Measurements from ENCODE around the gene LINGO3.

Gene LINGO3

DNA sequence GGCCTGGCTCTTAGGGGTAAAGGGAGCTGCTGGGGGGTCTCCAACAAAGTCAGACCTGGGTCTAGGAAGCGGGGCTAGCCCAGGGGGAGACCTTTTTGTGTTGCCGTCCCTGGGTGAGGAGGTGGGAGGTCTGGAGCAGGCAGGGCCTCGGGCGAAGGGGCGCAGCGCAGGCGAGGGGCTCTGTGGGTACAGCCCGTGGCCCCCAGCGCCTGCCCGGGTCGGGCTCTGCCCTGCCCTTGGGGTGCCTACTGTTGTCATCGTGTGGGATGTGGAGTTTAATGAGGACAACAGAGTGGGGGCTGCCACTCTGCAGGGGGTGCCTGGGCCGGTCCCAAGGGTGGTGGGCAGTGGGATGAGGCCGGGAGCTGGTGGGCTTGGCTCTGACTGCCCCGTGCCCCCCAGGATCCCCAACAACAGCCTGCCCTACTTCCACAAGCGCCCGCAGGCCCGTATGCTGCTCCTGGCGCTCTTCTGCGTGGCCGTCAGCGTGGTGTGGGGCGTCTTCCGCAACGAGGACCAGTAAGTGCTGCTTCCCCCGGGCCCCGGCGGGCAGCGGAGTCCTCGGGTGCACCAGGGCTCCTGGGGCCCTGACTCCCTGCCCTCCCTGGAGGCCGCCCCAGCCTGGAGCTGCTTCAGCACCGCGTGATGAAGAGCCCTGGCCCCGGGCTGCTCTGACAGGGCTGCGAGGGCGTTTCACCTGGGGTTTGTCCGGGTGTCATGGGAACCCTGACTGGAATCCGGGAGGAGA, 32.7 kb upstream of the LINGO3 start:
- CTCF ChIA-PET, result no interaction called here
- DNase-seq (ENCODE audit: extremely low spot score), result no peak
- POLR2A ChIA-PET, result no interaction called here
- TF ChIP-seq FOXA1 (IDR thresholded peaks at IDR 0.05) (no peak), SUZ12 (IDR thresholded peaks at IDR 0.05) (no peak), NFRKB (IDR thresholded peaks at IDR 0.05) (no peak), SP1 (IDR thresholded peaks at IDR 0.05) (no peak), TARDBP (IDR thresholded peaks at IDR 0.05) (no peak), CTBP1 (IDR thresholded peaks at IDR 0.05; ENCODE audit: borderline replicate concordance) (no peak), ELF4 (IDR thresholded peaks at IDR 0.05) (no peak), ARNT (IDR thresholded peaks at IDR 0.05) (no peak), HDGF (IDR thresholded peaks at IDR 0.05; ENCODE audit: borderline replicate concordance) (no peak), FOXK2 (IDR thresholded peaks at IDR 0.05) (no peak), ZNF384 (IDR thresholded peaks at IDR 0.05) (no peak), BHLHE40 (IDR thresholded peaks at IDR 0.05; ENCODE audit: borderline replicate concordance) (no peak), LEF1 (IDR thresholded peaks at IDR 0.05; ENCODE audit: borderline replicate concordance) (no peak), FOXM1 (IDR thresholded peaks at IDR 0.05; ENCODE audit: borderline replicate concordance) (no peak), L3MBTL2 (conservative IDR thresholded peaks at IDR 0.05) (no peak)
- TF ChIP-seq, protein P1, sequence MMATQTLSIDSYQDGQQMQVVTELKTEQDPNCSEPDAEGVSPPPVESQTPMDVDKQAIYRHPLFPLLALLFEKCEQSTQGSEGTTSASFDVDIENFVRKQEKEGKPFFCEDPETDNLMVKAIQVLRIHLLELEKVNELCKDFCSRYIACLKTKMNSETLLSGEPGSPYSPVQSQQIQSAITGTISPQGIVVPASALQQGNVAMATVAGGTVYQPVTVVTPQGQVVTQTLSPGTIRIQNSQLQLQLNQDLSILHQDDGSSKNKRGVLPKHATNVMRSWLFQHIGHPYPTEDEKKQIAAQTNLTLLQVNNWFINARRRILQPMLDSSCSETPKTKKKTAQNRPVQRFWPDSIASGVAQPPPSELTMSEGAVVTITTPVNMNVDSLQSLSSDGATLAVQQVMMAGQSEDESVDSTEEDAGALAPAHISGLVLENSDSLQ (IDR thresholded peaks at IDR 0.05), result no peak

DNA sequence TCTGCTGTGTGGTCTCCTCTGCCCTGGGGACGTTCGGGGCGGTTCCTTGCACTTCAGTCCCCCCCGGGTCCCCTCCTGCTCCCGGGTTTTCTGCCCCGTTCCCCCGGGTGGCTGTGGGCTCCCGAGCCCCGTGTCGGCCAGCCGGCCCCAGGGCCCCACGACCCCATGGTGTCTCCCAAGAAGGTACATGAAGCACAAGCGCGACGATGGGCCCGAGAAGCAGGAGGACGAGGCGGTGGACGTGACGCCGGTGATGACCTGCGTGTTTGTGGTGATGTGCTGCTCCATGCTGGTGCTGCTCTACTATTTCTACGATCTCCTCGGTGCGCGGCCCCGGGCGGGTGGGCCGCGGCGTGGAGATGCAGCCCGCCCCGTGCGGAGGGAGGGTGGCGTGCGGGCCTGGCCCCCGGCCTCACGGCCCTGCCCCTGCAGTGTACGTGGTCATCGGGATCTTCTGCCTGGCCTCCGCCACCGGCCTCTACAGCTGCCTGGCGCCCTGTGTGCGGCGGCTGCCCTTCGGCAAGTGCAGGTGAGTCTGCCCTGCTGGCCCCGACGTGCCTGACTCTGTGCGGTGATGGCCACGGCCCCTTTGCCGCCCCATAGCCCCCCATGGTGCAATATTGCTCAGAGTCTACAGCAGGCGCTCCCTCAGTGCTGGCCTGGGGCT, 31.8 kb upstream of the LINGO3 start:
- DNase-seq (ENCODE audit: extremely low spot score), result no peak
- ChIA-PET CTCF (interaction anchor here (0.6 kb wide), 1 partner anchor 566 kb away, joined by 3 read pairs; no protein-coding TSS in a partner anchor), POLR2A (interaction anchor here (1.2 kb wide), 1 partner anchor 12 kb away, joined by 3 read pairs; the partner anchor contains the start of gene LSM7)
- TF ChIP-seq BHLHE40 (IDR thresholded peaks at IDR 0.05; ENCODE audit: borderline replicate concordance), result no peak
- TF ChIP-seq ZNF384 (IDR thresholded peaks at IDR 0.05), result no peak
- TF ChIP-seq TARDBP (IDR thresholded peaks at IDR 0.05), result no peak
- no peak for TF ChIP-seq LEF1 (IDR thresholded peaks at IDR 0.05; ENCODE audit: borderline replicate concordance)
- TF ChIP-seq CTBP1 (IDR thresholded peaks at IDR 0.05; ENCODE audit: borderline replicate concordance), result no peak
- TF ChIP-seq L3MBTL2 (conservative IDR thresholded peaks at IDR 0.05), result no peak
- no peak for TF ChIP-seq FOXA1 (IDR thresholded peaks at IDR 0.05)
- no peak for TF ChIP-seq SP1 (IDR thresholded peaks at IDR 0.05)
- TF ChIP-seq ELF4 (IDR thresholded peaks at IDR 0.05), result no peak
- TF ChIP-seq, protein P1 (IDR thresholded peaks at IDR 0.05), result no peak
- no peak for TF ChIP-seq FOXM1 (IDR thresholded peaks at IDR 0.05; ENCODE audit: borderline replicate concordance)
- no peak for TF ChIP-seq SUZ12 (IDR thresholded peaks at IDR 0.05)
- TF ChIP-seq ARNT (IDR thresholded peaks at IDR 0.05), result no peak
- no peak for TF ChIP-seq FOXK2 (IDR thresholded peaks at IDR 0.05)

DNA sequence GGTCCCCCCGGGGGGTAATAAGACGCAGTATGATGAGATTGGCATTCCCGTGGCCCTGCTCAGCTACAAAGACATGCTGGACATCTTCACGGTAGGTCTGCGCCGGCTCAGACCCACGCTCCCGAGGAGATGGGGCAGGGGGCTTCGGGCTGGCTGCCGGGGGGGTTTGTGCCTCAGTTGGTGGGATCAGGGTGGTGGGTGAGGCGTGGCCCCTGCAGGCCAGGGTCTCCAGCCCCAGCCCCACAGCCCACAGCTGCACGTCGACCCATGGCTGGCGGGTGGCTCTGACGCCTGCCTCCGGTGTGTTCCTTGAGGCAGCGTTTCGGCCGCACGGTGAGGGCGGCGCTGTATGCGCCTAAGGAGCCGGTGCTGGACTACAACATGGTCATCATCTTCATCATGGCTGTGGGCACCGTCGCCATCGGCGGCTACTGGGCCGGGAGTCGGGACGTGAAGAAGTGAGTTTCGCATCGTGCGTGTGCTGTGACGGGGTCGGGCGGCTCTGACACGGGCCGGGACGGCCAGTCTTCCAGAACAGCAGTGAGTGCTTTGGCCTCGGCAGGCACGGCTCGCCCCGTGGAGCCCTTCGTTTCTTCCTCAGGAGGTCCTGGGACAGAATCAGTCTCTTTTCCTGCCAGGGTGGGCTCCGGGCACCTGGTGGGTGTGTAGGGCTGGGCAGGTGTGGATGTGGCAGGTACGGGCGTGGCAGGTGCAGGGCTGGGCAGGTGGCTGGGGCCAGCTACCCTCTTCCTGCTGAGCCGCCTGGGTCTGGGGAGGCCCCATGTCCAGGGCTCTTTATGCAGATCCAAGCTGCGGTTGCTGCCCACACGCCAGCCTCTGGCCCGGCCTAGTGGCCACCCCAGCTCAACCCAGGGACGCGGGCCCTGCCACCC, 31.0 kb upstream of the LINGO3 start:
- ChIA-PET POLR2A (interaction anchor here (1.2 kb wide), 1 partner anchor 11 kb away, joined by 3 read pairs; the partner anchor contains the start of gene LSM7), CTCF (interaction anchor here (0.6 kb wide), 1 partner anchor 566 kb away, joined by 3 read pairs; no protein-coding TSS in a partner anchor)
- TF ChIP-seq SP1 (IDR thresholded peaks at IDR 0.05) (no peak), L3MBTL2 (conservative IDR thresholded peaks at IDR 0.05) (no peak), ELF4 (IDR thresholded peaks at IDR 0.05) (no peak), CTBP1 (IDR thresholded peaks at IDR 0.05; ENCODE audit: borderline replicate concordance) (no peak), NFRKB (IDR thresholded peaks at IDR 0.05) (no peak), BHLHE40 (IDR thresholded peaks at IDR 0.05; ENCODE audit: borderline replicate concordance) (no peak), TARDBP (IDR thresholded peaks at IDR 0.05) (no peak), LEF1 (IDR thresholded peaks at IDR 0.05; ENCODE audit: borderline replicate concordance) (no peak), FOXK2 (IDR thresholded peaks at IDR 0.05) (no peak), HDGF (IDR thresholded peaks at IDR 0.05; ENCODE audit: borderline replicate concordance) (no peak), ZNF384 (IDR thresholded peaks at IDR 0.05) (no peak), FOXM1 (IDR thresholded peaks at IDR 0.05; ENCODE audit: borderline replicate concordance) (no peak)
- DNase-seq (ENCODE audit: extremely low spot score), result no peak

DNA sequence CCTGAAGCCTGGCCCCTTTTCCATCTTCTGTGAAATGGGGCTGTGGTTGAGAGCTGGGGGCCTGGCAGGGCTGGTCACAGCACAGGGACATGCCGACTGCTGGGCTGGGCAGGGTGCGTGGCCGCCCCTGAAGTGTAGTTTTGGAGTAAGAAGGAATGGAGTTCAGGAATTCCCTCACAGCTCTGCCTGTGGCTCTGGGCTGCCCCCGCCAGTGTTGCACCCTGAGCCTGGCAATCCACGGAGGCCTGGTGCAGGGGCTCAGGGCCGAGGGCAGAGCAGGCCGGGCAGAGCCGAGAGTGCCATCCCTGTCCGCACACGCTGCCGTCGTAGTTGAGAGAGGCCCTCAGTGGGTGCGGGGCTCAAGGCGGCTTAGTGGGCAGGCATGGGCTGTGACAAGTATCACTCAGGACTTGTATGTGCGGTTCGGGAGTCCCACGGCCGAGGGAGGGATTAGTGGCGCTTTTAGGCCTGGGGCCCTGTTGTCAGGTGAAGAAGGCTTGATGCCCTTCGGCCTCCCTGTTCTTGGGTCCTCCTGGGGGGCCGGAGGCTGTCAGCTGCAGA, 30.2 kb upstream of the LINGO3 start:
- TF ChIP-seq TARDBP (IDR thresholded peaks at IDR 0.05) (no peak), L3MBTL2 (conservative IDR thresholded peaks at IDR 0.05) (no peak), ARNT (IDR thresholded peaks at IDR 0.05) (no peak), FOXM1 (IDR thresholded peaks at IDR 0.05; ENCODE audit: borderline replicate concordance) (no peak), SUZ12 (IDR thresholded peaks at IDR 0.05) (no peak), ZNF384 (IDR thresholded peaks at IDR 0.05) (no peak), NFRKB (IDR thresholded peaks at IDR 0.05) (no peak), FOXA1 (IDR thresholded peaks at IDR 0.05) (no peak), SP1 (IDR thresholded peaks at IDR 0.05) (no peak), ELF4 (IDR thresholded peaks at IDR 0.05) (no peak), BHLHE40 (IDR thresholded peaks at IDR 0.05; ENCODE audit: borderline replicate concordance) (no peak), HDGF (IDR thresholded peaks at IDR 0.05; ENCODE audit: borderline replicate concordance) (no peak), FOXK2 (IDR thresholded peaks at IDR 0.05) (no peak), CTBP1 (IDR thresholded peaks at IDR 0.05; ENCODE audit: borderline replicate concordance) (no peak), LEF1 (IDR thresholded peaks at IDR 0.05; ENCODE audit: borderline replicate concordance) (no peak)
- TF ChIP-seq, protein P1 (IDR thresholded peaks at IDR 0.05), result no peak
- POLR2A ChIA-PET, result no interaction called here
- CTCF ChIA-PET, result no interaction called here
- DNase-seq (ENCODE audit: extremely low spot score), result no peak
